ENCODE measurements around the gene ACTL10. TPM values are rescaled to one million over a fixed set of nuclear protein-coding genes. Genes with fewer than 3 reads are reported as not detected.

ACTL10 gene
- total and polyA plus RNA-seq, 2 donors (not counting 1 experiment from before 2014, with no cell fraction given), result 1.2 to 6.3 TPM

DNA sequence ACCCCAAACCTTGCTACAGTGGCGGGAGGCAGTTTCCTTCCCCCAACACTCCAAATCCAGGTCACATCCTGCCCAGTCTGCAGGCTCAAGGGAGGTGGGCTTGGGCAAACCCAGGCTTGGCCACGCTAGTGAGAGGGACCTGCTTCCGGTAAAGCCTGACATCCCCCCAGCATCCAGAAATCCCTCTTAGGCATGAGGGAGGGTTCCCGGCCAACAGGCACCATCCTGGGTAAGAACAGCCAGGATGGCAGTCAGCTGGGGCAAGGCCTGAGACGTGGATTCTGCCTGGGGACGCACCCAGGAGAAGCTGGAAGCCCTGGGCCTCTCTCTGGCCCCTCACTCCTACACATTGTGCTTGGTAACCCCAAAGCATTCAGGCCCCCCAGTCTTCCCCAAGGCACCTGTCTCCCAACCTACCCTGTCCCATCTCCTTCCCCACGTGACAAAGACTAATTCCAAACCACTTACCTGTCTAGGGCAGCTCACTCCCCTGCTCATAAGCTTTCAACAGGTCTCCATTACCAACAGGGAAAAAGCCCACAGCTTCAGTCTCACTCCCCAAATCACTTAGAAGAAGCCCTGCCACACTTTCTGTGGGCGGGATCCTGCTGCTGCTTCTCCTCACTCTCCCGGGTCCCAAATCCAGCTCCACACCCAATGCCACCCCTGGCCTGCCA lies 2.5 kb upstream of the ACTL10 start:
- 87% methylated on average over 6 of the region's 9 CpGs for WGBS (ENCODE audit: insufficient coverage)
- DNase-seq (no peak), ATAC-seq (ENCODE audit: low read depth) (no peak)
- peak overlapping the region; percentile 52 to 77 (median 67) for H3K4me3 ChIP-seq (ENCODE audit: control extremely low read depth in 1 of 5, extremely low read depth in 1 of 5, insufficient read depth in 1 of 5, low read depth in 2 of 5, low read length in 4 of 5)
- H3K9ac ChIP-seq (ENCODE audit: low read length), result peak overlapping the region; percentile 74
- peaks cover 6% of the 10 kb centered on the region for H3K79me2 ChIP-seq (ENCODE audit: control insufficient read depth, insufficient read depth, low read length)
- intact Hi-C loops (cut with micrococcal nuclease), result loop anchor here (5.0 kb wide), 1 partner anchor 448 kb away; the partner anchor contains the start of gene EIF2S2
- ChIA-PET POLR2A (interaction anchor here (0.9 to 1.5 kb wide), 6 partner anchors 16 to 329 kb away, joined by 3 to 5 read pairs (median 3); partner anchors contain the start of genes CBFA2T2 and ZNF341), CTCF (interaction anchor here (0.5 to 2.8 kb wide), 8 partner anchors 11 to 444 kb away, joined by 3 to 20 read pairs (median 4); partner anchors contain the start of gene SNTA1)
- H2AFZ ChIP-seq (ENCODE audit: insufficient read depth, low read depth, low read length, poor library complexity, severe bottlenecking), result peak overlapping the region; percentile 95
- H3K4me1 Mint-ChIP-seq, result peaks cover 34% of the 10 kb centered on the region
- no peaks in the 10 kb centered on the region for H3K27me3 ChIP-seq (replicated peaks in 1 of 4; ENCODE audit: control extremely low read depth in 1 of 4, control insufficient read depth in 3 of 4, insufficient read depth in 4 of 4, low read length in 3 of 4)
- H3K9me3 ChIP-seq (ENCODE audit: control extremely low read depth in 1 of 3, control insufficient read depth in 2 of 3, insufficient read depth in 1 of 3, low read length in 2 of 3), result no peaks in the 10 kb centered on the region
- H3K27ac ChIP-seq (ENCODE audit: low read length in 2 of 2), result peak overlapping the region; percentile 77 to 79
- H3K4me3 Mint-ChIP-seq, result peak overlapping the region; percentile 87
- no peaks in the 10 kb centered on the region for H3K9me3 Mint-ChIP-seq (ENCODE audit: insufficient read depth)
- no peaks in the 10 kb centered on the region for H4K20me1 ChIP-seq (ENCODE audit: control insufficient read depth, insufficient read depth, low read length, poor library complexity, severe bottlenecking)
- H3K27me3 Mint-ChIP-seq, result no peaks in the 10 kb centered on the region
- peak overlapping the region; percentile 85 for H3K27ac Mint-ChIP-seq
- peak overlapping the region; percentile 90 for H3K4me2 ChIP-seq (replicated peaks; ENCODE audit: low read depth, low read length, poor library complexity, severe bottlenecking)
- H3K4me1 ChIP-seq (ENCODE audit: control insufficient read depth in 2 of 2, insufficient read depth in 2 of 2, low read length in 2 of 2), result peaks cover 18 to 43% of the 10 kb centered on the region in 2 donors
- TF ChIP-seq, protein P1, sequence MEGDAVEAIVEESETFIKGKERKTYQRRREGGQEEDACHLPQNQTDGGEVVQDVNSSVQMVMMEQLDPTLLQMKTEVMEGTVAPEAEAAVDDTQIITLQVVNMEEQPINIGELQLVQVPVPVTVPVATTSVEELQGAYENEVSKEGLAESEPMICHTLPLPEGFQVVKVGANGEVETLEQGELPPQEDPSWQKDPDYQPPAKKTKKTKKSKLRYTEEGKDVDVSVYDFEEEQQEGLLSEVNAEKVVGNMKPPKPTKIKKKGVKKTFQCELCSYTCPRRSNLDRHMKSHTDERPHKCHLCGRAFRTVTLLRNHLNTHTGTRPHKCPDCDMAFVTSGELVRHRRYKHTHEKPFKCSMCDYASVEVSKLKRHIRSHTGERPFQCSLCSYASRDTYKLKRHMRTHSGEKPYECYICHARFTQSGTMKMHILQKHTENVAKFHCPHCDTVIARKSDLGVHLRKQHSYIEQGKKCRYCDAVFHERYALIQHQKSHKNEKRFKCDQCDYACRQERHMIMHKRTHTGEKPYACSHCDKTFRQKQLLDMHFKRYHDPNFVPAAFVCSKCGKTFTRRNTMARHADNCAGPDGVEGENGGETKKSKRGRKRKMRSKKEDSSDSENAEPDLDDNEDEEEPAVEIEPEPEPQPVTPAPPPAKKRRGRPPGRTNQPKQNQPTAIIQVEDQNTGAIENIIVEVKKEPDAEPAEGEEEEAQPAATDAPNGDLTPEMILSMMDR (IDR thresholded peaks at IDR 0.05), result no peak
- no peak for TF ChIP-seq EZH2 (IDR thresholded peaks at IDR 0.05; ENCODE audit: borderline replicate concordance, insufficient read depth, low read depth, low read length, poor library complexity, severe bottlenecking)
- no peaks in the 10 kb centered on the region for H3K36me3 ChIP-seq (replicated peaks in 1 of 2; ENCODE audit: control extremely low read depth in 1 of 2, control insufficient read depth in 1 of 2, extremely low read depth in 1 of 2, insufficient read depth in 2 of 2, low read length in 1 of 2)

DNA sequence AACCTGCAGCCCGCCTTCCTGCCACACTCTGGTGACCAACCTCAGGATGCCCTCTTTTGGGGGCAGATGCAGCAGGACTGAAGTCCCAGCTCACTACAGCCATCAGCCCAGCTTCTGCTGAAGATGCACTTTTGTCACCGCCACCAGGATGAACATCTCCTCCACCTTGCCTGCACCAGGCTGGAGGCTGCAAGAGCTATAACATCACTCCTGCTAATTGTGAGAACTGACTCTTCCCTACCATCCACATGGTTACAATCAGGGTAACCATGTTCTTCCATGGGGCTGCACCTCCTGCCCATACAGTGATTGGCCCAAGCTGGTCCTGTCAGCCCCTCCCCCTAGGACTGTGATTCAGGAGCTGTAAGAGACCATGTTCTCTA lies 2.0 kb upstream of the ACTL10 start:
- WGBS (ENCODE audit: insufficient coverage), result 100% methylated on average over 2 of the region's 2 CpGs

More for the DNA sequence above, 2.0 kb upstream of the ACTL10 start:
- ATAC-seq (ENCODE audit: low read depth), result no peak
- Histone ChIP-seq H3K27ac (ENCODE audit: low read length in 2 of 2) (no peak overlapping the region), H3K4me2 (replicated peaks; ENCODE audit: low read depth, low read length, poor library complexity, severe bottlenecking) (peak overlapping the region; percentile 90), H4K20me1 (ENCODE audit: control insufficient read depth, insufficient read depth, low read length, poor library complexity, severe bottlenecking) (no peaks in the 10 kb centered on the region), H3K9me3 (ENCODE audit: control extremely low read depth in 1 of 3, control insufficient read depth in 2 of 3, insufficient read depth in 1 of 3, low read length in 2 of 3) (no peaks in the 10 kb centered on the region), H3K4me1 (ENCODE audit: control insufficient read depth in 2 of 2, insufficient read depth in 2 of 2, low read length in 2 of 2) (peaks cover 18 to 44% of the 10 kb centered on the region in 2 donors), H3K4me3 (ENCODE audit: control extremely low read depth in 1 of 5, extremely low read depth in 1 of 5, insufficient read depth in 1 of 5, low read depth in 2 of 5, low read length in 4 of 5) (no peak overlapping the region), H3K27me3 (replicated peaks in 1 of 4; ENCODE audit: control extremely low read depth in 1 of 4, control insufficient read depth in 3 of 4, insufficient read depth in 4 of 4, low read length in 3 of 4) (no peaks in the 10 kb centered on the region), H3K36me3 (replicated peaks in 1 of 2; ENCODE audit: control extremely low read depth in 1 of 2, control insufficient read depth in 1 of 2, extremely low read depth in 1 of 2, insufficient read depth in 2 of 2, low read length in 1 of 2) (no peaks in the 10 kb centered on the region), H3K9ac (ENCODE audit: low read length) (no peak overlapping the region), H2AFZ (ENCODE audit: insufficient read depth, low read depth, low read length, poor library complexity, severe bottlenecking) (no peak overlapping the region), H3K79me2 (ENCODE audit: control insufficient read depth, insufficient read depth, low read length) (peaks cover 6% of the 10 kb centered on the region)
- Mint-ChIP-seq H3K27ac (peak overlapping the region; percentile 85), H3K4me3 (peak overlapping the region; percentile 87), H3K27me3 (no peaks in the 10 kb centered on the region), H3K9me3 (ENCODE audit: insufficient read depth) (no peaks in the 10 kb centered on the region), H3K4me1 (peaks cover 34% of the 10 kb centered on the region)
- peak; percentile 44 for DNase-seq
- TF ChIP-seq, protein P1 (IDR thresholded peaks at IDR 0.05), result no peak
- no peak for TF ChIP-seq EZH2 (IDR thresholded peaks at IDR 0.05; ENCODE audit: borderline replicate concordance, insufficient read depth, low read depth, low read length, poor library complexity, severe bottlenecking)
- intact Hi-C loops (cut with micrococcal nuclease), result loop anchor here (5.0 kb wide), 4 partner anchors 107 to 448 kb away; partner anchors contain the start of genes EIF2S2 and RALY
- POLR2A ChIA-PET, result interaction anchor here (1.0 to 1.5 kb wide), 4 partner anchors 15 to 328 kb away, joined by 3 to 5 read pairs (median 4); partner anchors contain the start of gene ZNF341
- CTCF ChIA-PET, result interaction anchor here (0.5 to 2.8 kb wide), 4 partner anchors 11 to 444 kb away, joined by 3 to 20 read pairs (median 6); no protein-coding TSS in a partner anchor
